ENCODE measurements around the gene IRF9. TPM values are rescaled to one million over a fixed set of nuclear protein-coding genes. Genes with fewer than 3 reads are reported as not detected.

The IRF9 gene
- total and polyA plus RNA-seq, 2 of the 13 experiments (the other 11 are each of a cell fraction or from before 2014, with no cell fraction given), result 14.9 to 49.7 TPM

DNA sequence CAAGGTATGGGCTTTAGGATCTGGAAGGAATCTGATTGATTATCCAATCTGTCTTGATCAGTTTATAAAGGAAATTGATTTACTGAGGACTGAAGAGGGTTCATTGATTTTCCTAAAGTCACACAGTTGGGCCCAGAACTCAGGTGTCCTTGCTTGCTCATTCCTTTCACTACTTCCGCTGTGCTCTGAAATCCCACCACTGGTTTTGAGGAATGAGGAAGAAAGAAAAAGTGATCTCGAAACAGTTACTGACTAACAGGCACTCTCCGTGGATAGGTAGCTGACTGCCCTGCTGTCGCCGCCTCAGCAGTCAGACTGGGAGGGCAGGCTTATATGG is 30.7 kb upstream of the IRF9 start, which contains the start of gene FITM1 (continued):
- TF ChIP-seq, protein P1, sequence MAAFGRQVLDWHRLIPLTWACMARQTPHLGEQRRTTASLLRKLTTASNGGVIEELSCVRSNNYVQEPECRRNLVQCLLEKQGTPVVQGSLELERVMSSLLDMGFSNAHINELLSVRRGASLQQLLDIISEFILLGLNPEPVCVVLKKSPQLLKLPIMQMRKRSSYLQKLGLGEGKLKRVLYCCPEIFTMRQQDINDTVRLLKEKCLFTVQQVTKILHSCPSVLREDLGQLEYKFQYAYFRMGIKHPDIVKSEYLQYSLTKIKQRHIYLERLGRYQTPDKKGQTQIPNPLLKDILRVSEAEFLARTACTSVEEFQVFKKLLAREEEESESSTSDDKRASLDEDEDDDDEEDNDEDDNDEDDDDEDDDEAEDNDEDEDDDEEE (CRISPR knock-in tag; IDR thresholded peaks at IDR 0.05), result no peak
- TF ChIP-seq SP5 (CRISPR knock-in tag; IDR thresholded peaks at IDR 0.05; ENCODE audit: borderline replicate concordance, low read depth) (no peak), MIER3 (CRISPR knock-in tag; IDR thresholded peaks at IDR 0.05; ENCODE audit: borderline replicate concordance) (no peak), ZNF124 (CRISPR knock-in tag; IDR thresholded peaks at IDR 0.05) (no peak), ZNF230 (CRISPR knock-in tag; IDR thresholded peaks at IDR 0.05) (no peak), XRCC5 (optimal IDR thresholded peaks at IDR 0.05; ENCODE audit: low read length) (no peak), ARNT2 (CRISPR knock-in tag; IDR thresholded peaks at IDR 0.05; ENCODE audit: low read depth) (no peak), IKZF4 (CRISPR knock-in tag; IDR thresholded peaks at IDR 0.05; ENCODE audit: borderline replicate concordance, low read depth, not compliant biosample characterization) (no peak), ZNF567 (CRISPR knock-in tag; IDR thresholded peaks at IDR 0.05; ENCODE audit: borderline replicate concordance) (no peak), KAT8 (CRISPR knock-in tag; IDR thresholded peaks at IDR 0.05) (no peak), ZNF607 (CRISPR knock-in tag; IDR thresholded peaks at IDR 0.05; ENCODE audit: borderline replicate concordance) (0 out of 2 replicates have a peak, but pooled peaks have one; percentile 4), ZNF350 (CRISPR knock-in tag; IDR thresholded peaks at IDR 0.05; ENCODE audit: borderline replicate concordance, low read depth) (no peak; the same call in 1 of the 2 replicates), FOXP1 (IDR thresholded peaks at IDR 0.05) (no peak), FOXP1 (CRISPR knock-in tag; IDR thresholded peaks at IDR 0.05) (no peak), MAFK (conservative IDR thresholded peaks at IDR 0.05 in 1 of 2, IDR thresholded peaks at IDR 0.05 in 1 of 2; ENCODE audit: low read length in 2 of 2) (no peak)
- TF ChIP-seq, protein P2, sequence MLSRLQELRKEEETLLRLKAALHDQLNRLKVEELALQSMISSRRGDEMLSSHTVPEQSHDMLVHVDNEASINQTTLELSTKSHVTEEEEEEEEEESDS (CRISPR knock-in tag; IDR thresholded peaks at IDR 0.05; ENCODE audit: borderline replicate concordance), result no peak
- TF ChIP-seq, protein P3, sequence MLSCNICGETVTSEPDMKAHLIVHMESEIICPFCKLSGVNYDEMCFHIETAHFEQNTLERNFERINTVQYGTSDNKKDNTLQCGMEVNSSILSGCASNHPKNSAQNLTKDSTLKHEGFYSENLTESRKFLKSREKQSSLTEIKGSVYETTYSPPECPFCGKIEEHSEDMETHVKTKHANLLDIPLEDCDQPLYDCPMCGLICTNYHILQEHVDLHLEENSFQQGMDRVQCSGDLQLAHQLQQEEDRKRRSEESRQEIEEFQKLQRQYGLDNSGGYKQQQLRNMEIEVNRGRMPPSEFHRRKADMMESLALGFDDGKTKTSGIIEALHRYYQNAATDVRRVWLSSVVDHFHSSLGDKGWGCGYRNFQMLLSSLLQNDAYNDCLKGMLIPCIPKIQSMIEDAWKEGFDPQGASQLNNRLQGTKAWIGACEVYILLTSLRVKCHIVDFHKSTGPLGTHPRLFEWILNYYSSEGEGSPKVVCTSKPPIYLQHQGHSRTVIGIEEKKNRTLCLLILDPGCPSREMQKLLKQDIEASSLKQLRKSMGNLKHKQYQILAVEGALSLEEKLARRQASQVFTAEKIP (CRISPR knock-in tag; IDR thresholded peaks at IDR 0.05; ENCODE audit: borderline replicate concordance), result no peak
- TF ChIP-seq, protein P4, sequence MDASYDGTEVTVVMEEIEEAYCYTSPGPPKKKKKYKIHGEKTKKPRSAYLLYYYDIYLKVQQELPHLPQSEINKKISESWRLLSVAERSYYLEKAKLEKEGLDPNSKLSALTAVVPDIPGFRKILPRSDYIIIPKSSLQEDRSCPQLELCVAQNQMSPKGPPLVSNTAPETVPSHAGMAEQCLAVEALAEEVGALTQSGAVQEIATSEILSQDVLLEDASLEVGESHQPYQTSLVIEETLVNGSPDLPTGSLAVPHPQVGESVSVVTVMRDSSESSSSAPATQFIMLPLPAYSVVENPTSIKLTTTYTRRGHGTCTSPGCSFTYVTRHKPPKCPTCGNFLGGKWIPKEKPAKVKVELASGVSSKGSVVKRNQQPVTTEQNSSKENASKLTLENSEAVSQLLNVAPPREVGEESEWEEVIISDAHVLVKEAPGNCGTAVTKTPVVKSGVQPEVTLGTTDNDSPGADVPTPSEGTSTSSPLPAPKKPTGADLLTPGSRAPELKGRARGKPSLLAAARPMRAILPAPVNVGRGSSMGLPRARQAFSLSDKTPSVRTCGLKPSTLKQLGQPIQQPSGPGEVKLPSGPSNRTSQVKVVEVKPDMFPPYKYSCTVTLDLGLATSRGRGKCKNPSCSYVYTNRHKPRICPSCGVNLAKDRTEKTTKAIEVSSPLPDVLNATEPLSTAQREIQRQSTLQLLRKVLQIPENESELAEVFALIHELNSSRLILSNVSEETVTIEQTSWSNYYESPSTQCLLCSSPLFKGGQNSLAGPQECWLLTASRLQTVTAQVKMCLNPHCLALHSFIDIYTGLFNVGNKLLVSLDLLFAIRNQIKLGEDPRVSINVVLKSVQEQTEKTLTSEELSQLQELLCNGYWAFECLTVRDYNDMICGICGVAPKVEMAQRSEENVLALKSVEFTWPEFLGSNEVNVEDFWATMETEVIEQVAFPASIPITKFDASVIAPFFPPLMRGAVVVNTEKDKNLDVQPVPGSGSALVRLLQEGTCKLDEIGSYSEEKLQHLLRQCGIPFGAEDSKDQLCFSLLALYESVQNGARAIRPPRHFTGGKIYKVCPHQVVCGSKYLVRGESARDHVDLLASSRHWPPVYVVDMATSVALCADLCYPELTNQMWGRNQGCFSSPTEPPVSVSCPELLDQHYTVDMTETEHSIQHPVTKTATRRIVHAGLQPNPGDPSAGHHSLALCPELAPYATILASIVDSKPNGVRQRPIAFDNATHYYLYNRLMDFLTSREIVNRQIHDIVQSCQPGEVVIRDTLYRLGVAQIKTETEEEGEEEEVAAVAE (CRISPR knock-in tag; IDR thresholded peaks at IDR 0.05; ENCODE audit: borderline replicate concordance), result 0 out of 2 replicates have a peak, but pooled peaks have one; percentile 3
- TF ChIP-seq, protein P5, sequence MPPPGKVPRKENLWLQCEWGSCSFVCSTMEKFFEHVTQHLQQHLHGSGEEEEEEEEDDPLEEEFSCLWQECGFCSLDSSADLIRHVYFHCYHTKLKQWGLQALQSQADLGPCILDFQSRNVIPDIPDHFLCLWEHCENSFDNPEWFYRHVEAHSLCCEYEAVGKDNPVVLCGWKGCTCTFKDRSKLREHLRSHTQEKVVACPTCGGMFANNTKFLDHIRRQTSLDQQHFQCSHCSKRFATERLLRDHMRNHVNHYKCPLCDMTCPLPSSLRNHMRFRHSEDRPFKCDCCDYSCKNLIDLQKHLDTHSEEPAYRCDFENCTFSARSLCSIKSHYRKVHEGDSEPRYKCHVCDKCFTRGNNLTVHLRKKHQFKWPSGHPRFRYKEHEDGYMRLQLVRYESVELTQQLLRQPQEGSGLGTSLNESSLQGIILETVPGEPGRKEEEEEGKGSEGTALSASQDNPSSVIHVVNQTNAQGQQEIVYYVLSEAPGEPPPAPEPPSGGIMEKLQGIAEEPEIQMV (CRISPR knock-in tag; IDR thresholded peaks at IDR 0.05; ENCODE audit: low read depth), result 0 out of 2 replicates have a peak, but pooled peaks have one; percentile 9
- TF ChIP-seq, protein P6, sequence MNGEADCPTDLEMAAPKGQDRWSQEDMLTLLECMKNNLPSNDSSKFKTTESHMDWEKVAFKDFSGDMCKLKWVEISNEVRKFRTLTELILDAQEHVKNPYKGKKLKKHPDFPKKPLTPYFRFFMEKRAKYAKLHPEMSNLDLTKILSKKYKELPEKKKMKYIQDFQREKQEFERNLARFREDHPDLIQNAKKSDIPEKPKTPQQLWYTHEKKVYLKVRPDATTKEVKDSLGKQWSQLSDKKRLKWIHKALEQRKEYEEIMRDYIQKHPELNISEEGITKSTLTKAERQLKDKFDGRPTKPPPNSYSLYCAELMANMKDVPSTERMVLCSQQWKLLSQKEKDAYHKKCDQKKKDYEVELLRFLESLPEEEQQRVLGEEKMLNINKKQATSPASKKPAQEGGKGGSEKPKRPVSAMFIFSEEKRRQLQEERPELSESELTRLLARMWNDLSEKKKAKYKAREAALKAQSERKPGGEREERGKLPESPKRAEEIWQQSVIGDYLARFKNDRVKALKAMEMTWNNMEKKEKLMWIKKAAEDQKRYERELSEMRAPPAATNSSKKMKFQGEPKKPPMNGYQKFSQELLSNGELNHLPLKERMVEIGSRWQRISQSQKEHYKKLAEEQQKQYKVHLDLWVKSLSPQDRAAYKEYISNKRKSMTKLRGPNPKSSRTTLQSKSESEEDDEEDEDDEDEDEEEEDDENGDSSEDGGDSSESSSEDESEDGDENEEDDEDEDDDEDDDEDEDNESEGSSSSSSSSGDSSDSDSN (CRISPR knock-in tag; IDR thresholded peaks at IDR 0.05), result no peak

All from HepG2 (cell line).